Islet of Langerhans (tissue), 1 donor: ENCODE measurements around the gene TNRC6B.

Source experiments
- FAIRE-seq: peaks from one replicate; lab custom pipeline; 2011; peaks lifted over from hg19 to GRCh38; lab: Jason Lieb, UNC

Gene TNRC6B

GRCh38 chr22:40243891-40244290 is 66.2 kb downstream of the TNRC6B start:
- no peak for FAIRE-seq

GRCh38 chr22:40244586-40244985 is 66.9 kb downstream of the TNRC6B start:
- FAIRE-seq, result no peak

- FAIRE-seq, result no peak
Observed at GRCh38 chr22:40247976-40248375, 70.3 kb downstream of the TNRC6B start.

GRCh38 chr22:40249286-40249685 is 71.6 kb downstream of the TNRC6B start:
- FAIRE-seq, result no peak

GRCh38 chr22:40250608-40251007 is 72.9 kb downstream of the TNRC6B start:
- FAIRE-seq, result no peak

- no peak for FAIRE-seq
Observed at GRCh38 chr22:40251106-40251505, 73.4 kb downstream of the TNRC6B start.

- FAIRE-seq, result no peak
Observed at GRCh38 chr22:40252146-40252545, 74.4 kb downstream of the TNRC6B start.

GRCh38 chr22:40256516-40256915 is 78.8 kb downstream of the TNRC6B start:
- FAIRE-seq, result no peak

GRCh38 chr22:40258017-40258416 is 80.3 kb downstream of the TNRC6B start:
- no peak for FAIRE-seq

GRCh38 chr22:40258501-40258915 is 80.8 kb downstream of the TNRC6B start:
- no peak for FAIRE-seq

GRCh38 chr22:40261783-40262182 is 84.1 kb downstream of the TNRC6B start:
- no peak for FAIRE-seq

- FAIRE-seq, result no peak
Observed at GRCh38 chr22:40263191-40263590, 85.5 kb downstream of the TNRC6B start.

- no peak for FAIRE-seq
Observed at GRCh38 chr22:40265783-40266182, 88.1 kb downstream of the TNRC6B start.

GRCh38 chr22:40270031-40270430 is 92.3 kb downstream of the TNRC6B start:
- no peak for FAIRE-seq

- FAIRE-seq, result no peak
Observed at GRCh38 chr22:40270748-40271373, 93.1 kb downstream of the TNRC6B start.

- FAIRE-seq, result no peak
Observed at GRCh38 chr22:40271440-40271839, 93.7 kb downstream of the TNRC6B start.

- no peak for FAIRE-seq
Observed at GRCh38 chr22:40273319-40273718, 95.6 kb downstream of the TNRC6B start.

- FAIRE-seq, result no peak
Observed at GRCh38 chr22:40276996-40277823, 99.5 kb downstream of the TNRC6B start.

- FAIRE-seq, result no peak
Observed at GRCh38 chr22:40279017-40279416, 101.3 kb downstream of the TNRC6B start.

- FAIRE-seq, result no peak
Observed at GRCh38 chr22:40281717-40282116, 104.0 kb downstream of the TNRC6B start.

- FAIRE-seq, result no peak
Observed at GRCh38 chr22:40285513-40285912, 107.8 kb downstream of the TNRC6B start.

GRCh38 chr22:40289991-40290459 is 112.3 kb downstream of the TNRC6B start:
- no peak for FAIRE-seq

- FAIRE-seq, result no peak
Observed at GRCh38 chr22:40290516-40290915, 112.8 kb downstream of the TNRC6B start.

GRCh38 chr22:40294696-40295095 is 117.0 kb downstream of the TNRC6B start:
- no peak for FAIRE-seq
